H1 (cell line): ENCODE results near the gene HIPK3. TPM values are rescaled to one million over a fixed set of nuclear protein-coding genes. Genes with fewer than 3 reads are reported as not detected.

Experiments
- CTCF ChIA-PET: fragments of 300-600 bp; sonication (Branson Sonifier 250); formaldehyde crosslinking; loops from one replicate; lab custom pipeline; 2021; ENCODE audit not compliant: partially characterized antibody; lab: Charles Lee
- POLR2A ChIA-PET: fragments of 300-600 bp; sonication (Branson Sonifier 250); formaldehyde crosslinking; loops from one replicate; lab custom pipeline; 2021; ENCODE audit warnings: inconsistent platforms; ENCODE audit not compliant: partially characterized antibody; lab: Charles Lee
- DNase-seq, 2 experiments: peaks; one replicate each; pipeline versions ENCODE4 v3.0.0 to v3.0.0-alpha.2; 2010 to 2022; ENCODE audit warnings: low spot score in 2 of 2, low read depth in 1 of 2, mixed read lengths in 1 of 2
- FAIRE-seq: peaks from 2 replicates; lab custom pipeline; 2011; peaks lifted over from hg19 to GRCh38; lab: Jason Lieb, UNC
- H2AFZ ChIP-seq: 2 replicates; pipeline ENCODE4 v1.8.1; 2012; ENCODE audit warnings: low read length, inconsistent platforms
- H2AK5ac ChIP-seq: 2 replicates; pipeline ENCODE4 v1.6.1; 2013; ENCODE audit warnings: low read depth, low read length
- H2BK120ac ChIP-seq: replicated peaks from 2 replicates; pipeline ENCODE3; 2013; ENCODE audit warnings: low read depth, low read length, inconsistent platforms
- H2BK12ac ChIP-seq: 2 replicates; pipeline ENCODE4 v1.6.1; 2013; ENCODE audit warnings: low read depth, low read length
- H2BK15ac ChIP-seq: 2 replicates; pipeline ENCODE4 v1.6.1; 2013; ENCODE audit warnings: low read length
- H2BK20ac ChIP-seq: 2 replicates; pipeline ENCODE4 v1.6.1; 2013; ENCODE audit warnings: low read length
- H2BK5ac ChIP-seq: 2 replicates; pipeline ENCODE4 v1.6.1; 2013; ENCODE audit warnings: low read depth, low read length
- H3K14ac ChIP-seq: 2 replicates; pipeline ENCODE4 v1.6.1; 2013; ENCODE audit warnings: inconsistent platforms; ENCODE audit not compliant: insufficient read length
- H3K18ac ChIP-seq: 2 replicates; pipeline ENCODE4 v1.6.1; 2013; ENCODE audit warnings: low read length; ENCODE audit errors: extremely low read depth
- H3K23ac ChIP-seq: 2 replicates; pipeline ENCODE4 v1.6.1; 2013; ENCODE audit warnings: inconsistent platforms; ENCODE audit not compliant: insufficient read length
- H3K23me2 ChIP-seq: 2 replicates; pipeline ENCODE4 v1.6.1; 2013; ENCODE audit warnings: low read depth, low read length
- H3K27ac ChIP-seq: 2 replicates; pipeline ENCODE4 v1.6.1; 2011; ENCODE audit warnings: low read depth, low read length, inconsistent platforms
- H3K27me3 ChIP-seq, 4 experiments: replicated peaks in 1 of 4; 1 replicate in 1 of 4; 2 replicates in 3 of 4; pipeline versions ENCODE4 v1.6.1 to v1.8.1; 2011 to 2013; ENCODE audit warnings: low read length in 3 of 4, mild to moderate bottlenecking in 3 of 4, inconsistent platforms in 2 of 4, mixed read lengths in 2 of 4, moderate library complexity in 1 of 4; ENCODE audit not compliant: control insufficient read depth in 3 of 4, insufficient read depth in 3 of 4; ENCODE audit errors: extremely low read depth in 1 of 4
- H3K36me3 ChIP-seq, 4 experiments: 2 replicates each; pipeline versions ENCODE4 v1.6.1 to v1.8.1; 2011 to 2013; ENCODE audit warnings: mild to moderate bottlenecking in 4 of 4, low read length in 3 of 4, moderate library complexity in 2 of 4, control low read depth in 1 of 4, inconsistent platforms in 1 of 4; ENCODE audit not compliant: insufficient read depth in 4 of 4, control insufficient read depth in 2 of 4
- H3K4ac ChIP-seq: replicated peaks from 2 replicates; pipeline ENCODE3; 2013; ENCODE audit warnings: low read length, low read depth, mixed read lengths, inconsistent platforms; ENCODE audit not compliant: insufficient read length
- H3K4me1 ChIP-seq, 4 experiments: replicated peaks in 1 of 4; 1 replicate in 1 of 4; 2 replicates in 3 of 4; pipeline versions ENCODE4 v1.6.1 to v1.8.1; 2011 to 2013; ENCODE audit warnings: low read length in 3 of 4, inconsistent platforms in 2 of 4, mixed read lengths in 1 of 4; ENCODE audit not compliant: insufficient read depth in 4 of 4, control insufficient read depth in 3 of 4
- H3K4me2 ChIP-seq, 2 experiments: 2 replicates each; pipeline versions ENCODE4 v1.6.1 to v1.8.1; 2011 to 2013; ENCODE audit warnings: low read depth in 2 of 2, low read length in 2 of 2, control low read depth in 1 of 2, inconsistent platforms in 1 of 2, mild to moderate bottlenecking in 1 of 2; ENCODE audit not compliant: insufficient read depth in 1 of 2
- H3K4me3 ChIP-seq, 4 experiments: fragments of 200-600, 300-600 bp in 1 of 4; sonication (generic), shearing (Covaris generic), sonication (Bioruptor Twin) in 1 of 4; 2 replicates each; pipeline versions ENCODE4 v1.5.1 to v1.8.1; 2011 to 2016; ENCODE audit warnings: low read length in 4 of 4, low read depth in 3 of 4, control low read depth in 2 of 4, inconsistent platforms in 2 of 4, mild to moderate bottlenecking in 2 of 4, mixed read lengths in 1 of 4, moderate library complexity in 1 of 4; ENCODE audit not compliant: insufficient read depth in 2 of 4; ENCODE audit errors: extremely low read depth in 1 of 4
- H3K56ac ChIP-seq: replicated peaks from 2 replicates; pipeline ENCODE3; 2013; ENCODE audit warnings: low read depth, mild to moderate bottlenecking, mixed read lengths, low read length, inconsistent platforms; ENCODE audit not compliant: insufficient read length
- H3K79me1 ChIP-seq: 2 replicates; pipeline ENCODE4 v1.6.1; 2013; ENCODE audit warnings: low read depth, low read length, control low read depth
- H3K79me2 ChIP-seq, 2 experiments: 2 replicates each; pipeline versions ENCODE4 v1.6.1 to v1.8.1; 2012 to 2013; ENCODE audit warnings: low read length in 2 of 2, mild to moderate bottlenecking in 2 of 2, inconsistent platforms in 1 of 2; ENCODE audit not compliant: insufficient read depth in 2 of 2, control insufficient read depth in 1 of 2
- H3K9ac ChIP-seq, 4 experiments: replicated peaks in 1 of 4; 1 replicate in 1 of 4; 2 replicates in 3 of 4; pipeline versions ENCODE4 v1.6.1 to v1.8.1; 2011 to 2013; ENCODE audit warnings: low read depth in 3 of 4, low read length in 3 of 4, control low read depth in 2 of 4, mild to moderate bottlenecking in 2 of 4, moderate library complexity in 2 of 4, inconsistent platforms in 1 of 4; ENCODE audit errors: extremely low read depth in 1 of 4
- H3K9me3 ChIP-seq, 2 experiments: 2 replicates each; pipeline versions ENCODE4 v1.6.1 to v1.8.1; 2012 to 2013; ENCODE audit warnings: mild to moderate bottlenecking in 2 of 2, moderate library complexity in 2 of 2, control low read depth in 1 of 2, inconsistent platforms in 1 of 2, low read depth in 1 of 2, low read length in 1 of 2, mixed read lengths in 1 of 2; ENCODE audit not compliant: insufficient read depth in 2 of 2
- H4K20me1 ChIP-seq, 2 experiments: replicated peaks in 1 of 2; 2 replicates each; pipeline versions ENCODE3 to v1.8.1; 2011 to 2013; ENCODE audit warnings: inconsistent platforms in 2 of 2, low read length in 2 of 2, mild to moderate bottlenecking in 1 of 2; ENCODE audit not compliant: insufficient read depth in 2 of 2, control insufficient read depth in 1 of 2
- H4K5ac ChIP-seq: 2 replicates; pipeline ENCODE4 v1.6.1; 2013; ENCODE audit warnings: low read length, low read depth, mixed read lengths, inconsistent platforms; ENCODE audit not compliant: insufficient read length
- H4K8ac ChIP-seq: 2 replicates; pipeline ENCODE4 v1.8.0; 2013; ENCODE audit warnings: mild to moderate bottlenecking, moderate library complexity, low read length, inconsistent platforms; ENCODE audit not compliant: insufficient read depth; ENCODE audit errors: extremely low read depth
- H4K91ac ChIP-seq: replicated peaks from 2 replicates; pipeline ENCODE3; 2013; ENCODE audit warnings: low read length, mixed read lengths, inconsistent platforms; ENCODE audit not compliant: insufficient read length
- RFX5 ChIP-seq: IDR thresholded peaks from 2 replicates; pipeline ENCODE4 v1.6.1; 2011; ENCODE audit warnings: low read depth, low read length, improper control_type of control experiment, borderline replicate concordance
- WGBS, 2 experiments: shearing (Covaris generic) in 1 of 2; methylation state at CpG; one replicate each; pipeline versions ENCODE4 v1.1.6 to v1.1.7; 2013 to 2015; ENCODE audit warnings: low lambda C conversion rate in 2 of 2, mixed read lengths in 2 of 2, inconsistent platforms in 1 of 2, low coverage in 1 of 2, missing lambda C conversion rate in 1 of 2; ENCODE audit not compliant: insufficient replicate concordance in 2 of 2, insufficient coverage in 1 of 2, insufficient read length in 1 of 2; ENCODE audit errors: extremely low coverage in 1 of 2, missing lambda C conversion rate in 1 of 2; 5-methylcytosine and 5-hydroxymethylcytosine counted together
- polyA plus RNA-seq, 7 experiments: library from polyadenylated mRNA; depleted of rRNA in 3 of 7; stranded (reverse) in 5 of 7; unstranded in 2 of 7; fragments of >200 nt in 5 of 7; fragments of 200-250 nt in 2 of 7; gene quantifications; 1 replicate in 5 of 7; 2 replicates in 1 of 7; 4 replicates in 1 of 7; pipeline versions ENCODE4 v1.2.1 to v1.2.3, GENCODE V29; 2011 to 2013; ENCODE audit warnings: missing spikeins in 2 of 7, mixed read lengths in 2 of 7
- total RNA-seq: library from RNA; stranded (reverse); fragmentation: NEBNext Ultra II Directional; extraction: Animal tissue kit (Norgen Biotek cat#: 25700); gene quantifications from 2 replicates; pipeline ENCODE4 v1.2.1, GENCODE V29; 2021

The HIPK3 gene
- total and polyA plus RNA-seq, 2 of the 8 experiments (the other 6 are each of a cell fraction or from before 2014, with no cell fraction given), result 5.0 to 22.3 TPM

DNA sequence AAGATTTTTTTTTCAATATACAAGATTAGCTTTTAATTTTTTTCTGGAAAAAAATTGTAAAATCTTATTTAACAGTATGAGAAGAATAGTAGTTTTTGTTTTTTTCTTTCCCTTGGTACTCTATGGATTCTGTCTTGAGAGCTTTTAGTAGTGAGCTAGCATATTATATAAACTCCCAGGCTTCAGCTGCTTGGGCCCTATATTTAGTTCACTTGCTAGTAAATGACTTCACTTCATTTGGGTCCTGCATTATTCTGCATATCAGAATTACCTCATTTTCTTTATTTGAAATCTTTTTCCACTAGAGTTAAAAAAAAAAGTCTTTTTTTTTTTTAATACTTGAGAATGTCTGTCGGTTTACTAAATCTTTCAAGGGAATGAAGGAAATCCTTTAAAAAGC is 33.1 kb downstream of the HIPK3 start:
- no peak overlapping the region for H2AK5ac ChIP-seq
- 89% methylated on average over 1 of the region's 1 CpG; no CpG with 5 or more reads in 1 of the 2 experiments for WGBS, 2 experiments
- no peaks in the 10 kb centered on the region for H3K9me3 ChIP-seq

More for the DNA sequence above, 33.1 kb downstream of the HIPK3 start:
- Histone ChIP-seq H3K23ac (no peak overlapping the region), H3K4me1 (no peaks in the 10 kb centered on the region), H4K91ac (no peak overlapping the region), H3K9ac (no peak overlapping the region), H3K56ac (no peak overlapping the region), H3K27ac (no peak overlapping the region), H3K27me3 (no peaks in the 10 kb centered on the region), H3K79me1 (peaks cover 2% of the 10 kb centered on the region; the same call in 1 of the 2 replicates), H2BK15ac (no peak overlapping the region), H3K23me2 (no peaks in the 10 kb centered on the region), H2BK20ac (no peak overlapping the region), H3K18ac (no peak overlapping the region), H2BK5ac (no peak overlapping the region), H2AFZ (no peak overlapping the region), H3K4me3 (no peak overlapping the region), H2BK120ac (no peak overlapping the region), H3K4me2 (no peak overlapping the region), H4K5ac (no peak overlapping the region), H3K36me3 (peaks cover 0 to 9% (median 4%) of the 10 kb centered on the region in 4 experiments; a peak in 3 of 8 replicates), H2BK12ac (no peak overlapping the region), H3K14ac (no peak overlapping the region), H3K79me2 (peaks cover 0 to 1% of the 10 kb centered on the region in 2 experiments; a peak in 3 of 4 replicates), H3K4ac (no peak overlapping the region), H4K8ac (no peak overlapping the region), H4K20me1 (peaks cover 0 to 5% of the 10 kb centered on the region in 2 experiments)
- no peak for DNase-seq
- ChIA-PET POLR2A (interaction anchor here (0.8 kb wide), 1 partner anchor 30 kb away, joined by 3 read pairs; no protein-coding TSS in a partner anchor), CTCF (no interaction called here)
- no peak for FAIRE-seq
- no peak for TF ChIP-seq RFX5
